ENCODE data around the gene DNAJA3.

DNA sequence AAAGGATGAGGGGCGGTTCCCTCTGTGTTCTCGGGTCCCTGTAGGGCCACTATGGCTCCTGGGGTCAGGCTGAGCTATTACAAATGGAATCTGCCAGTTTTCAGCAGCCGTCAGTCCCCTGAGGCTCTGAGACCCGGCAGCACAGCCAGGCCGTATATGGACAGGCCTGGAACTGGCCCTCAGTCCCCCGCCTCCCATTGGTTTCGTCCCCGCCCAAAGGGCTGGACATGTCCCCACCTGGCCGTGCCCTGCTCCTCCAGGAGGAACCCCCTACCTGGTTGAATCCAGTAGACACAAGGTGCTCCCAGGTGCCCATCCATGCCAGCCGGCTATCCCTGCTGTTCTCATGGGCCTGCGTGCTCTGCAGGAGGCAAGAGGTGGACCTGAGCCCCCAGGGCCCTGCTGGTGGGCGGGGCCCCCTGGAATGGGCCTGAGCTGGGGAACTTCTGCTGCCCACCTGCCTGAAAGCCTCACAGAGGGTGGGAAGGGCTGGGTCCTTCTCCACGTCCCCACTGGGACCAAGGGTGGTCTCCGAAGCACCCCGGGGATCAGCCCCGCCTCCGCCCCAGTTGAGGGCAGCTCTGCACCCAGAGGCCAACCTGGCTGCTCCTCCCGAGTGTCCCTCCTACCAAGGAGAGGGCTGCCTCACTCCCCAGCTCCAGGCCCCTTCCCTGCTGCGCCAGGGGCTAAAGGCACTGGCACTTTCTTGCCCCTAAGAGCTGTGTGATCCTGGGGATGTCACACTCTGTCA, 37.2 kb upstream of the DNAJA3 start:
- TF ChIP-seq CTCF (IDR thresholded peaks at IDR 0.05) (no peak), POLR2A (IDR thresholded peaks at IDR 0.05) (no peak), POLR2AphosphoS5 (IDR thresholded peaks at IDR 0.05) (no peak)
